HG03108 (cell line): ENCODE data around the gene EBI3.
"Not testable (repeated sequence)": the region's sequence is repeated elsewhere in the genome, so short reads cannot be mapped to it uniquely, and the experiment has no call there.

ENCODE experiments used
- ATAC-seq: cut with Tn5 transposase; IDR thresholded peaks from one replicate; pipeline ENCODE4 v1.9.1; 2021; ENCODE audit warnings: moderate library complexity; ENCODE audit not compliant: unreplicated experiment

The EBI3 gene

GRCh38 chr19:4274321-4274686 is 45.0 kb downstream of the EBI3 start:
- not testable (repeated sequence) for ATAC-seq

DNA sequence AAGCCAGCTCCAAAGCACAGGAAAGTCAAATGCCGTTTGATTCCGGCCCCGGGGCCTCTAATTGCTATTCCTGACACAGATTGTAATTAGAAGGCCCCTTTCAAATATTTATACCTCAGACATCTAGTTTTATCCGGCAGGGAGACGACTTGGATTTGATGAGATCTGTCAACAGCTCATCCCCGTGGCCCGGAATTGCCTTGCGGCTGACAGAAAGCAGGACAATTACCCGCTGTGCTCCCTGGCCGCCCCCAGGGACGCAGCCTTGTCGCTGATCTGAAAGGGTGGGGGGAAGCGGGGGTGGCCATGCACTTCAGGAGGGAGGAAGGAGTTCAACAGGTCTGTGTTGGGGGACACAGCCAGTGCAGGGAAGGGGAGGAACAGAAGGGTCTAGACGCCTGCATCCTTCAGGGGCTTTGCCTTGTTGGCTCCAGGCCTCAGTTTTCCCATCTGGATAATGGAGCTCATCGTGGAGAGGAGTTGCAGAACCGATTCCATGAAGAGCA is 47.9 kb downstream of the EBI3 start:
- no peak for ATAC-seq

GRCh38 chr19:4278010-4278409 is 48.7 kb downstream of the EBI3 start:
- no peak for ATAC-seq

DNA sequence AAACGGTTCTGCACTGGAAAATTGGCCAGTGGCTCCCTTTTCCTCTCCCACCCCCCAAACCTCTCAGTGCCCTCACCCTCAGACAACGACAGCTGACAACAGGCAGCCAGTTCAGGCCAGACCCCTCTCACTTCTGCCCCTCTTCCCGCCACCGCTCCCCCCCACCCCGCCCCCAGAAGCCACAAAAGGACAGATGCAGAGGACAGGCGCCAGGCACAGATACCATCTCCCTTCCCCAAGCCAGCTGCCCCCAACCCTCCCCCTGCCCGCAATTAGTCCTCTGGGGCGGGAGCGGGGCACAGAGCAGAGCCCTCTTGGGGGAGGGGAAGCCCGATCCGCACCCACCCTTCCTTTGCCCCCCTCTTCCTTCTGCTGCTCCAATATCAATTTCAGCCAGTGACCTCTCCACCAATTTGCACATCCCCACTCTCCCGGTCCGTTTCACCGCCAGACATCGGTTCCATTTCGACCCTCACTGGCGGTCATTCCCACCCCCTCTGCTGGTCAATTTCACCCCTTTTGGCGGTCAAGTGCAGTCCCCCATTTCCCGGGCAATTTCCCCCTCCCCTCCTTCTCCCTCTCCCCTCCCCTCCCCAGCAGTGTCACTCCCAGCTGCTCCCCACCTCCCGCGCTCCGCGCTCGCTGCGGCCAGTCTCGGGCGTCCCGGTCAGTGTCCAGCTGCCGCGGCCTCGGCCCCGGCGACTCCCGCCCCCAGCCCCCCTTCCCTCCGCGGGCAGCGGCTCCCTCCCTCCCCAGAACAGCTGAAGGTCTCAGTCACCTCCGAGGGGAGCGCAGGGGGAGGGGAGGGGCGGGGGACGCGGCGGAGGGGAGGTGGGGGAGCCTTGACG is 49.3 kb downstream of the EBI3 start, which contains the start of gene SHD:
Gene SHD (plus strand): TSS at position 848 of the 848 bp plus-strand sequence. CDS start 798 bp downstream, outside the sequence.
- ATAC-seq = no peak

- ATAC-seq = no peak
Observed at GRCh38 chr19:4279267-4279529, 49.9 kb downstream of the EBI3 start.

- ATAC-seq = no peak
Observed at GRCh38 chr19:4279530-4280422, 50.5 kb downstream of the EBI3 start.

- ATAC-seq = no peak
Observed at GRCh38 chr19:4284176-4284958, 55.0 kb downstream of the EBI3 start.

GRCh38 chr19:4284974-4285373 is 55.7 kb downstream of the EBI3 start:
- ATAC-seq = no peak

GRCh38 chr19:4286141-4286540 is 56.8 kb downstream of the EBI3 start:
- not testable (repeated sequence) for ATAC-seq
